Measurements from ENCODE around the gene FAM151B.

The FAM151B gene

DNA sequence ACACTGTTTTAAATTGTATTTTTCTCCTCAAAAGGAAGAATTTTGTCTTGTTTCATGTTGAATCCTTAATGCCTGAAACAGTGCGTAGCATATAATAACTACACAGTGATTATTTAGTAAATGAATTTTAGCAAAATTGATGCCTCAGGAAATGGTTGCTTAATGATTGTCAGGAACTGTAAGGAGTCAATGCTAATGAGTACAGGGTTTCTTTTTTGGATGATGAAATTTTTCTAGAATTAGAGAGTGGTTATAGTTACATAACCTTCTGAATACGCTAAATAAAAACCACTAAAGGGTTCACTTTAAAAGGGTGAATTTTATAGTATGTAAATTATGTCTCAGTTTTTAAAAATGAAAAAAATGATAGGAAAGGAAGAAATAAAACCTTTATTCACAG, 14.9 kb downstream of the FAM151B start:
- Histone ChIP-seq H3K27me3 (ENCODE audit: insufficient read depth, low read length, poor library complexity, severe bottlenecking) (no peaks in the 10 kb centered on the region), H3K9ac (ENCODE audit: low read depth, low read length, poor library complexity, severe bottlenecking) (no peak overlapping the region), H3F3A (ENCODE audit: low read depth) (no peaks in the 10 kb centered on the region), H4K20me1 (ENCODE audit: insufficient read depth, low read length, poor library complexity, severe bottlenecking) (no peaks in the 10 kb centered on the region), H3K79me2 (ENCODE audit: insufficient read depth, low read length) (no peaks in the 10 kb centered on the region), H3K4me3 (ENCODE audit: low read length, poor library complexity, severe bottlenecking) (no peak overlapping the region), H2AFZ (ENCODE audit: low read length) (no peak overlapping the region), H3K9me3 (ENCODE audit: insufficient read depth, low read depth, low read length) (no peaks in the 10 kb centered on the region), H3K36me3 (ENCODE audit: insufficient read depth, low read length) (no peaks in the 10 kb centered on the region), H3K4me2 (ENCODE audit: low read depth, low read length, poor library complexity, severe bottlenecking) (no peak overlapping the region), H3K4me1 (ENCODE audit: insufficient read depth, low read length, poor library complexity, severe bottlenecking) (no peaks in the 10 kb centered on the region), H3K9me2 (replicated peaks; ENCODE audit: low read depth, low read length) (no peaks in the 10 kb centered on the region)
- TF ChIP-seq, protein P1, sequence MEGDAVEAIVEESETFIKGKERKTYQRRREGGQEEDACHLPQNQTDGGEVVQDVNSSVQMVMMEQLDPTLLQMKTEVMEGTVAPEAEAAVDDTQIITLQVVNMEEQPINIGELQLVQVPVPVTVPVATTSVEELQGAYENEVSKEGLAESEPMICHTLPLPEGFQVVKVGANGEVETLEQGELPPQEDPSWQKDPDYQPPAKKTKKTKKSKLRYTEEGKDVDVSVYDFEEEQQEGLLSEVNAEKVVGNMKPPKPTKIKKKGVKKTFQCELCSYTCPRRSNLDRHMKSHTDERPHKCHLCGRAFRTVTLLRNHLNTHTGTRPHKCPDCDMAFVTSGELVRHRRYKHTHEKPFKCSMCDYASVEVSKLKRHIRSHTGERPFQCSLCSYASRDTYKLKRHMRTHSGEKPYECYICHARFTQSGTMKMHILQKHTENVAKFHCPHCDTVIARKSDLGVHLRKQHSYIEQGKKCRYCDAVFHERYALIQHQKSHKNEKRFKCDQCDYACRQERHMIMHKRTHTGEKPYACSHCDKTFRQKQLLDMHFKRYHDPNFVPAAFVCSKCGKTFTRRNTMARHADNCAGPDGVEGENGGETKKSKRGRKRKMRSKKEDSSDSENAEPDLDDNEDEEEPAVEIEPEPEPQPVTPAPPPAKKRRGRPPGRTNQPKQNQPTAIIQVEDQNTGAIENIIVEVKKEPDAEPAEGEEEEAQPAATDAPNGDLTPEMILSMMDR (conservative IDR thresholded peaks at IDR 0.05; ENCODE audit: low read length) = no peak
- TF ChIP-seq EZH2phosphoT487 (IDR thresholded peaks at IDR 0.05; ENCODE audit: borderline replicate concordance) = no peak

DNA sequence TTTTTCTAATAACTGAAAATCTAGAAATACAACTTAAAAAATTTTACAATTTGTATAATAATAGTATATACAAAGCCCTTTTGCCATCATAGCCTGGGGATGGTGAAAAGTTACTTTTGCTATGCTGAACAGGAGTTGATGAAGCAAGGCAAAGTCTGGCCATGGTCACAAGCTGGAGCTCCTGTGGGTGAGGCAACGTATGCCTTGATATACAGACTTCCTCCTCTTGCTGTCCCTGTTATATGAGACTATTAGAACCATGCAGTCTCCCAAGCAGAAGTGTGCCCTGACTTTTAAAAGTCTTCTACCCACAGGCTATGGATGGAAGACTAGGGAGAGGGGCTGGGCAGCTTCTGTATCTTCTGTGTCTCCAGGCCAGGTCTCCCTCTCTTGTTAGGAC, 15.7 kb downstream of the FAM151B start:
- no peaks in the 10 kb centered on the region for H3K9me2 ChIP-seq (replicated peaks; ENCODE audit: low read depth, low read length)
- no peaks in the 10 kb centered on the region for H3F3A ChIP-seq (ENCODE audit: low read depth)
- no peak overlapping the region for H3K4me3 ChIP-seq (ENCODE audit: low read length, poor library complexity, severe bottlenecking)
- no peaks in the 10 kb centered on the region for H3K79me2 ChIP-seq (ENCODE audit: insufficient read depth, low read length)
- H4K20me1 ChIP-seq (ENCODE audit: insufficient read depth, low read length, poor library complexity, severe bottlenecking) = no peaks in the 10 kb centered on the region
- no peaks in the 10 kb centered on the region for H3K27me3 ChIP-seq (ENCODE audit: insufficient read depth, low read length, poor library complexity, severe bottlenecking)
- peak overlapping the region; percentile 53; the same call in 1 of the 2 replicates for H2AFZ ChIP-seq (ENCODE audit: low read length)
- H3K36me3 ChIP-seq (ENCODE audit: insufficient read depth, low read length) = no peaks in the 10 kb centered on the region
- TF ChIP-seq EZH2phosphoT487 (IDR thresholded peaks at IDR 0.05; ENCODE audit: borderline replicate concordance) = no peak
- TF ChIP-seq, protein P1 (conservative IDR thresholded peaks at IDR 0.05; ENCODE audit: low read length) = no peak
- no peaks in the 10 kb centered on the region for H3K4me1 ChIP-seq (ENCODE audit: insufficient read depth, low read length, poor library complexity, severe bottlenecking)
- no peak overlapping the region for H3K9ac ChIP-seq (ENCODE audit: low read depth, low read length, poor library complexity, severe bottlenecking)
- no peak overlapping the region for H3K4me2 ChIP-seq (ENCODE audit: low read depth, low read length, poor library complexity, severe bottlenecking)
- H3K9me3 ChIP-seq (ENCODE audit: insufficient read depth, low read depth, low read length) = no peaks in the 10 kb centered on the region

DNA sequence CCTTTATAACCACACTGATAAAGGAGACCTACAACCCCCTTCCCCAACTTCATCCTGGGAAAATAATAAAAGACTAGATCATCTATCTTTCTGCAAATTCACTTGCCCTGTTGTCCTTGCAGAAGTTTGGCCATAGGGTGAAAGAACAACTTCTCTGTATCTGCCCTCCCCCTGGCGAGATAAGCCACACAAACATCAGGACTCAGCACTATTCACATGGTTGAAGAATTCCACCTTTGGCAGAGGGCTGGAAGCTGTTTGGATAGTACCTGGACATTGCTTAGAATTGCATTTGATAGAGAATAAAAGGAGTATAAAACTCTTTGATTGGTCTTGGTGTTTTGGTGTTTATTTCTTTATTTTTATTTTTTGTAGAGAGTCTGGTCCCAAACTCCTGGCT, 16.9 kb downstream of the FAM151B start:
- no peak overlapping the region for H3K9ac ChIP-seq (ENCODE audit: low read depth, low read length, poor library complexity, severe bottlenecking)
- no peaks in the 10 kb centered on the region for H3F3A ChIP-seq (ENCODE audit: low read depth)
- no peak for TF ChIP-seq EZH2phosphoT487 (IDR thresholded peaks at IDR 0.05; ENCODE audit: borderline replicate concordance)
- TF ChIP-seq, protein P1 (conservative IDR thresholded peaks at IDR 0.05; ENCODE audit: low read length) = no peak
- no peaks in the 10 kb centered on the region for H3K36me3 ChIP-seq (ENCODE audit: insufficient read depth, low read length)
- H4K20me1 ChIP-seq (ENCODE audit: insufficient read depth, low read length, poor library complexity, severe bottlenecking) = no peaks in the 10 kb centered on the region
- H3K9me3 ChIP-seq (ENCODE audit: insufficient read depth, low read depth, low read length) = no peaks in the 10 kb centered on the region
- H2AFZ ChIP-seq (ENCODE audit: low read length) = 0 out of 2 replicates have a peak overlapping the region, but pooled peaks have one; percentile 48
- no peaks in the 10 kb centered on the region for H3K4me1 ChIP-seq (ENCODE audit: insufficient read depth, low read length, poor library complexity, severe bottlenecking)
- H3K4me2 ChIP-seq (ENCODE audit: low read depth, low read length, poor library complexity, severe bottlenecking) = no peak overlapping the region
- no peak overlapping the region for H3K4me3 ChIP-seq (ENCODE audit: low read length, poor library complexity, severe bottlenecking)
- H3K79me2 ChIP-seq (ENCODE audit: insufficient read depth, low read length) = no peaks in the 10 kb centered on the region
- no peaks in the 10 kb centered on the region for H3K9me2 ChIP-seq (replicated peaks; ENCODE audit: low read depth, low read length)
- H3K27me3 ChIP-seq (ENCODE audit: insufficient read depth, low read length, poor library complexity, severe bottlenecking) = no peaks in the 10 kb centered on the region
